Astrocyte (in vitro differentiated cells and primary cell): ENCODE measurements around the gene VPS13A. TPM values are rescaled to one million over a fixed set of nuclear protein-coding genes. Genes with fewer than 3 reads are reported as not detected.

Experiments used
- DNase-seq: peaks from one replicate; pipeline ENCODE4 v3.0.0-alpha.2; 2010; ENCODE audit warnings: low read depth
- FAIRE-seq: peaks from 2 replicates; lab custom pipeline; 2011; peaks lifted over from hg19 to GRCh38; lab: Jason Lieb, UNC
- H2AFZ ChIP-seq: 2 replicates; pipeline ENCODE4 v1.6.0; 2012; ENCODE audit warnings: low read depth, low read length, inconsistent platforms
- H3K27ac ChIP-seq: 2 replicates; pipeline ENCODE4 v1.5.1; 2011; ENCODE audit warnings: low read depth, low read length, inconsistent platforms
- H3K27me3 ChIP-seq: 2 replicates; pipeline ENCODE4 v1.6.0; 2011; ENCODE audit warnings: low read length, inconsistent platforms; ENCODE audit not compliant: insufficient read depth
- H3K36me3 ChIP-seq: 2 replicates; pipeline ENCODE4 v1.5.1; 2011; ENCODE audit warnings: low read length, inconsistent platforms; ENCODE audit not compliant: insufficient read depth
- H3K4me1 ChIP-seq: 2 replicates; pipeline ENCODE4 v1.5.1; 2011; ENCODE audit warnings: low read length, inconsistent platforms; ENCODE audit not compliant: insufficient read depth
- H3K4me2 ChIP-seq: 2 replicates; pipeline ENCODE4 v1.6.0; 2012; ENCODE audit warnings: low read length, inconsistent platforms
- H3K4me3 ChIP-seq: 2 replicates; pipeline ENCODE4 v1.5.1; 2011; ENCODE audit warnings: low read depth, mild to moderate bottlenecking, low read length, inconsistent platforms; ENCODE audit not compliant: insufficient read depth
- H3K79me2 ChIP-seq: 2 replicates; pipeline ENCODE4 v1.6.0; 2012; ENCODE audit warnings: mild to moderate bottlenecking, low read length, inconsistent platforms; ENCODE audit not compliant: insufficient read depth
- H3K9ac ChIP-seq: 2 replicates; pipeline ENCODE4 v1.6.0; 2012; ENCODE audit warnings: mild to moderate bottlenecking, low read length, inconsistent platforms
- H3K9me3 ChIP-seq: 2 replicates; pipeline ENCODE4 v1.5.1; 2012; ENCODE audit warnings: low read depth, mild to moderate bottlenecking, low read length, inconsistent platforms; ENCODE audit not compliant: insufficient read depth
- H4K20me1 ChIP-seq: 2 replicates; pipeline ENCODE4 v1.6.0; 2012; ENCODE audit warnings: low read length, inconsistent platforms; ENCODE audit not compliant: insufficient read depth
- H3K27ac Mint-ChIP-seq: one replicate; pipeline ENCODE4 v1.8.0; 2021; ENCODE audit warnings: mild to moderate bottlenecking, mixed read lengths; ENCODE audit not compliant: unreplicated experiment
- H3K27me3 Mint-ChIP-seq: one replicate; pipeline ENCODE4 v1.8.0; 2021; ENCODE audit warnings: low read depth, mixed read lengths; ENCODE audit not compliant: unreplicated experiment
- H3K36me3 Mint-ChIP-seq: one replicate; pipeline ENCODE4 v1.8.0; 2021; ENCODE audit warnings: low read depth, mixed read lengths; ENCODE audit not compliant: unreplicated experiment
- H3K4me1 Mint-ChIP-seq: one replicate; pipeline ENCODE4 v1.8.0; 2021; ENCODE audit warnings: low read depth, mixed read lengths; ENCODE audit not compliant: unreplicated experiment
- H3K4me3 Mint-ChIP-seq: one replicate; pipeline ENCODE4 v1.8.0; 2021; ENCODE audit warnings: mild to moderate bottlenecking, moderate library complexity, mixed read lengths; ENCODE audit not compliant: unreplicated experiment
- H3K9me3 Mint-ChIP-seq: one replicate; pipeline ENCODE4 v1.8.0; 2021; ENCODE audit warnings: mild to moderate bottlenecking, mixed read lengths; ENCODE audit not compliant: unreplicated experiment
- EZH2 ChIP-seq: IDR thresholded peaks from 2 replicates; pipeline ENCODE4 v1.6.1; 2012; ENCODE audit warnings: mild to moderate bottlenecking, low read length, inconsistent platforms; ENCODE audit not compliant: insufficient read depth
- total RNA-seq: library from RNA; stranded (reverse); gene quantifications from 2 replicates; pipeline ENCODE4 v1.2.1, GENCODE V29; 2021
- TF ChIP-seq, protein P1 (sequence below): IDR thresholded peaks from 2 replicates; pipeline ENCODE4 v1.5.1; 2011; ENCODE audit warnings: low read depth, mild to moderate bottlenecking, inconsistent platforms, low read length, moderate library complexity; ENCODE audit not compliant: insufficient read depth

VPS13A gene
- total RNA-seq, 1 donor from 2014 or later: 34.9 TPM

DNA sequence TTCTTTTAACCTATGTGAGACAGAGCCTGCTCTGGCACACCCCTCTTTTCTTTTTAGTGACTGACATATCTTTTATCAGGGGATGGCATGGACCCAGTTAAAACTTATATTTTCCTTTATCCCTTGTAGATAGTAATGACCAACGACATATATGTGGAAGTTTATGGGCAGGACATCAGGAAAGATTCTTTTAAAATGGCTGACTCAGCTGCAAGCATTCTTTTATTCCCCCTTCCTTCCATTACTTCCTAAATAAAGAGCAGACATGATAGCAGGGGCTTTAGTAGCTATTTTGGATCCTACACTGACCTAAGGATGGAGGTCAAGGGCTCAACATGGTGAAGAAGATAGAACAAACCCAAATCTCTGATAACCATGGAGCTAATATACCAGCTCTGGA, 25.0 kb upstream of the VPS13A start:
- no peak overlapping the region for H3K4me3 Mint-ChIP-seq
- H4K20me1 ChIP-seq: no peaks in the 10 kb centered on the region
- FAIRE-seq: no peak
- peaks cover 18% of the 10 kb centered on the region for H3K27me3 Mint-ChIP-seq
- H3K36me3 ChIP-seq: no peaks in the 10 kb centered on the region
- no peak for DNase-seq
- H3K4me3 ChIP-seq: no peak overlapping the region
- no peaks in the 10 kb centered on the region for H3K9me3 Mint-ChIP-seq
- H3K27ac Mint-ChIP-seq: no peak overlapping the region
- H3K4me1 ChIP-seq: no peaks in the 10 kb centered on the region
- TF ChIP-seq EZH2: no peak
- TF ChIP-seq, protein P1, sequence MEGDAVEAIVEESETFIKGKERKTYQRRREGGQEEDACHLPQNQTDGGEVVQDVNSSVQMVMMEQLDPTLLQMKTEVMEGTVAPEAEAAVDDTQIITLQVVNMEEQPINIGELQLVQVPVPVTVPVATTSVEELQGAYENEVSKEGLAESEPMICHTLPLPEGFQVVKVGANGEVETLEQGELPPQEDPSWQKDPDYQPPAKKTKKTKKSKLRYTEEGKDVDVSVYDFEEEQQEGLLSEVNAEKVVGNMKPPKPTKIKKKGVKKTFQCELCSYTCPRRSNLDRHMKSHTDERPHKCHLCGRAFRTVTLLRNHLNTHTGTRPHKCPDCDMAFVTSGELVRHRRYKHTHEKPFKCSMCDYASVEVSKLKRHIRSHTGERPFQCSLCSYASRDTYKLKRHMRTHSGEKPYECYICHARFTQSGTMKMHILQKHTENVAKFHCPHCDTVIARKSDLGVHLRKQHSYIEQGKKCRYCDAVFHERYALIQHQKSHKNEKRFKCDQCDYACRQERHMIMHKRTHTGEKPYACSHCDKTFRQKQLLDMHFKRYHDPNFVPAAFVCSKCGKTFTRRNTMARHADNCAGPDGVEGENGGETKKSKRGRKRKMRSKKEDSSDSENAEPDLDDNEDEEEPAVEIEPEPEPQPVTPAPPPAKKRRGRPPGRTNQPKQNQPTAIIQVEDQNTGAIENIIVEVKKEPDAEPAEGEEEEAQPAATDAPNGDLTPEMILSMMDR: no peak
- no peaks in the 10 kb centered on the region for H3K9me3 ChIP-seq
- no peak overlapping the region for H3K4me2 ChIP-seq
- H3K27ac ChIP-seq: no peak overlapping the region
- peaks cover 6% of the 10 kb centered on the region for H3K27me3 ChIP-seq
- H2AFZ ChIP-seq: no peak overlapping the region
- no peaks in the 10 kb centered on the region for H3K79me2 ChIP-seq
- H3K4me1 Mint-ChIP-seq: no peaks in the 10 kb centered on the region
- no peak overlapping the region for H3K9ac ChIP-seq
- no peaks in the 10 kb centered on the region for H3K36me3 Mint-ChIP-seq

DNA sequence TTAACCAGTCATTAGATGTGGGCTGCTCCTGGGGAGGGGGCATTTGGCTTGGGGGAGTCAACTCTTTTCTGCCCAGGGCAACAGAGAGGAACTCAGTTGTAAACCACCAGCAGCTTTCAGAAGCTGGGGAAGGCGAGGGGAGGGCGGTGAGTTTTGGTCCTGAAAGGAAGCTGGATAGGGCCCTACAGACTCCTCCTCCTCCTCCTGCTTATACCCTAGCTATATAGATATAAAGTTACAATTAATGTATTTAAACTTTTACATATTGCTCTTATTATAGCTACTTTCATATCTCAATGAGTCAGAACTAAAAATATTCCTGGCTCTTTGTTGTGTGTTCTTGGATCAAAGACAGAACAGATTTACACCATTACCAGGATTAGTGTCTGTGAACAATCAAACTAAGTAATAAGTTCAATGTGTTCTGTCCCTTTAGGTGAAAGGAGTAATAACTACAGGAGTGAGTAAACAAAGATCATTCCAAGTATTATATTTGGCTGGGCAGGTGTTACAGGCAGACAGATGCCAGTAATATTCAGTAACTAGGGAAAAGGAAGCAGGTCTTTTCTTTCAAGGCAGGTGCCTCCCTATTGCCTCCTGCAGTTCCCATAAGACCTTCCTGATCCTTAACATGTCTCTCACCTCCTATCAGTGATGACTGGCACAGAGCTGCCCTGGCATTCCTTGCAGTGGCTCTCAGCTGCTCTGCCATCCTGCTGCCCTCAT, 20.5 kb upstream of the VPS13A start:
- Histone ChIP-seq H3K9ac (no peak overlapping the region), H3K36me3 (no peaks in the 10 kb centered on the region), H3K27me3 (peaks cover 6% of the 10 kb centered on the region), H3K4me2 (no peak overlapping the region), H2AFZ (no peak overlapping the region), H4K20me1 (no peaks in the 10 kb centered on the region), H3K79me2 (no peaks in the 10 kb centered on the region), H3K9me3 (no peaks in the 10 kb centered on the region), H3K4me3 (no peak overlapping the region), H3K4me1 (peaks cover 8% of the 10 kb centered on the region), H3K27ac (no peak overlapping the region)
- peaks cover 9% of the 10 kb centered on the region for H3K4me1 Mint-ChIP-seq
- H3K4me3 Mint-ChIP-seq: no peak overlapping the region
- no peaks in the 10 kb centered on the region for H3K36me3 Mint-ChIP-seq
- no peak overlapping the region for H3K27ac Mint-ChIP-seq
- no peak for TF ChIP-seq EZH2
- TF ChIP-seq, protein P1: no peak
- H3K9me3 Mint-ChIP-seq: no peaks in the 10 kb centered on the region
- no peak for DNase-seq
- peaks cover 12% of the 10 kb centered on the region for H3K27me3 Mint-ChIP-seq
- FAIRE-seq: no peak

DNA sequence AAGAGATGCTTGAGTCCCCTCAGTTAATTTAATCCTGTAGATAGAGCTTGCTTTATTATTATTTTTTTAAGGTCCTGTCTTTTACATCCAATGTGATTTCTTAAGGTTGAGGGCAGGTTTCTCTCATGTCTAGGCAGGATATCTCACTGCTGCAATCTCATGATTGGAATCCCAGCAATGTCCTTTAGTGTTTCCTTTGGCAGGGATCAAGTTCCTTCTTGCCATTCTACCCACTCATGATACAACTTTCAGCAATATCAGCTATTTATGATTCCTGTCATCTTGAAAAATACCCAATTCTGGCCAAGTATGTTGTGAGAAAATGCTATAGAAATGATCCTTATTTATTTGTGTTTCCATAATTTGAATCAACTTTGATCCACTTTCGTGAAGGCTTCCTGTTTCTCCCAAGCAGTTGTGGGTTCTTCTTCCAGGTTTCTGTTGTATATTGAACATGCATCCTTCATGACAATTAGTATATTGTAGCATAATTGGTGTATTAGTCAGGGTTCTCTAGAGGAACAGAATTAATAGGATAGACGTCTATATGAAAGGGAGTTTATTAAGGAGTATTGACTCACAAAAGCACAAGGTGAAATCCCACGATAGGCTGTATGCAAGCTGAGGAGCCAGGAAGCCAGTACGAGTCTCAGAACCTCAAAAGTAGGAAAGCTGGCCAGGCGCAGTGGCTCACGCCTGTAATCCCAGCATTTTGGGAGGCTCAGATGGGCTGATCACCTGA, 18.4 kb upstream of the VPS13A start:
- peak overlapping the region; percentile 8 for H3K4me2 ChIP-seq
- peaks cover 3% of the 10 kb centered on the region for H3K27me3 ChIP-seq
- H3K9ac ChIP-seq: no peak overlapping the region
- peak overlapping the region; percentile 59 for H3K27ac Mint-ChIP-seq
- no peaks in the 10 kb centered on the region for H3K79me2 ChIP-seq
- peaks cover 8% of the 10 kb centered on the region for H3K4me1 ChIP-seq
- H3K4me3 Mint-ChIP-seq: no peak overlapping the region
- no peak overlapping the region for H2AFZ ChIP-seq
- no peak for FAIRE-seq
- DNase-seq: peak; percentile 60
- H3K4me1 Mint-ChIP-seq: peaks cover 9% of the 10 kb centered on the region
- H3K27ac ChIP-seq: no peak overlapping the region
- no peaks in the 10 kb centered on the region for H3K36me3 ChIP-seq
- H4K20me1 ChIP-seq: no peaks in the 10 kb centered on the region
- peaks cover 2% of the 10 kb centered on the region for H3K27me3 Mint-ChIP-seq
- no peaks in the 10 kb centered on the region for H3K9me3 Mint-ChIP-seq
- H3K9me3 ChIP-seq: no peaks in the 10 kb centered on the region
- H3K4me3 ChIP-seq: no peak overlapping the region
- TF ChIP-seq, protein P1: no peak
- TF ChIP-seq EZH2: no peak
- no peaks in the 10 kb centered on the region for H3K36me3 Mint-ChIP-seq
